HEK293 (cell line): ENCODE results near the gene KIT.

Source experiments
- CTCF ChIA-PET: fragments of 350-600 bp; formaldehyde crosslinking; extraction: SDS; loops from one replicate; lab custom pipeline; 2021; ENCODE audit warnings: antibody characterized with exemption; lab: Yijun Ruan, JAX
- POLR2A ChIA-PET: fragments of 300-600 bp; formaldehyde crosslinking; extraction: SDS; loops from one replicate; lab custom pipeline; 2020; ENCODE audit warnings: antibody characterized with exemption, inconsistent platforms; lab: Yijun Ruan, JAX
- H3K27ac ChIP-seq: fragments of 200-500 bp; sonication (Bioruptor generic); 2 replicates; pipeline ENCODE4 v1.5.1; 2014; ENCODE audit warnings: low read depth, low read length, control low read depth, inconsistent platforms; ENCODE audit errors: extremely low read depth
- H3K36me3 ChIP-seq, 2 experiments: fragments of 200-500 bp in 1 of 2; sonication (Bioruptor generic) in 1 of 2; 1 replicate in 1 of 2; 2 replicates in 1 of 2; pipeline ENCODE4 v1.5.1; 2014 to 2017; ENCODE audit warnings: inconsistent platforms in 2 of 2, low read length in 2 of 2; ENCODE audit not compliant: control insufficient read depth in 2 of 2, insufficient read depth in 1 of 2
- H3K4me1 ChIP-seq: fragments of 200-500 bp; sonication (Bioruptor generic); 2 replicates; pipeline ENCODE4 v1.5.1; 2014; ENCODE audit warnings: mild to moderate bottlenecking, low read length, inconsistent platforms; ENCODE audit not compliant: control insufficient read depth, insufficient read depth
- H3K4me3 ChIP-seq: 2 replicates; pipeline ENCODE4 v1.5.1; 2011; ENCODE audit warnings: low read depth, mild to moderate bottlenecking, control low read depth, low read length, moderate library complexity
- H3K9me3 ChIP-seq: fragments of 200-500 bp; sonication (Bioruptor generic); 2 replicates; pipeline ENCODE4 v1.5.1; 2014; ENCODE audit warnings: low read depth, low read length, inconsistent platforms; ENCODE audit not compliant: control insufficient read depth, insufficient read depth
- EGR2 ChIP-seq: fragments of 450-650 bp; formaldehyde crosslinking; IDR thresholded peaks from 2 replicates; pipeline ENCODE4 v1.5.1; 2016; ENCODE audit warnings: low read depth, missing biosample characterization, missing genetic modification characterization
- ELK4 ChIP-seq: IDR thresholded peaks from 2 replicates; pipeline ENCODE4 v1.6.1; 2011; ENCODE audit warnings: mild to moderate bottlenecking, low read depth, low read length, borderline replicate concordance
- KLF10 ChIP-seq: fragments of 450-650 bp; IDR thresholded peaks from 2 replicates; pipeline ENCODE4 v1.5.1; 2018; ENCODE audit warnings: missing biosample characterization, mild to moderate bottlenecking, missing genetic modification characterization
- PRDM2 ChIP-seq: fragments of 450-650 bp; formaldehyde crosslinking; IDR thresholded peaks from 2 replicates; pipeline ENCODE4 v1.5.1; 2016; ENCODE audit warnings: missing biosample characterization, missing genetic modification characterization, borderline replicate concordance
- RBAK ChIP-seq: fragments of 450-650 bp; formaldehyde crosslinking; IDR thresholded peaks from 2 replicates; pipeline ENCODE4 v1.5.1; 2016; ENCODE audit warnings: missing biosample characterization, missing genetic modification characterization
- REST ChIP-seq: fragments of 450-650 bp; formaldehyde crosslinking; IDR thresholded peaks from 2 replicates; pipeline ENCODE4 v1.5.1; 2016; ENCODE audit warnings: missing biosample characterization, missing genetic modification characterization
- ZBTB1 ChIP-seq: fragments of 450-650 bp; formaldehyde crosslinking; IDR thresholded peaks from 2 replicates; pipeline ENCODE4 v1.5.1; 2016; ENCODE audit warnings: missing biosample characterization, missing genetic modification characterization
- ZBTB11 ChIP-seq: fragments of 450-650 bp; formaldehyde crosslinking; conservative IDR thresholded peaks from 2 replicates; pipeline ENCODE4 v1.5.1; 2016; ENCODE audit warnings: low read depth, missing biosample characterization, missing genetic modification characterization
- ZFHX2 ChIP-seq: fragments of 450-650 bp; formaldehyde crosslinking; conservative IDR thresholded peaks from 2 replicates; pipeline ENCODE4 v1.5.1; 2016; ENCODE audit warnings: missing biosample characterization, missing genetic modification characterization
- ZNF114 ChIP-seq: fragments of 450-650 bp; formaldehyde crosslinking; IDR thresholded peaks from 2 replicates; pipeline ENCODE4 v1.5.0; 2017; ENCODE audit warnings: missing biosample characterization, missing genetic modification characterization
- ZNF157 ChIP-seq: fragments of 450-650 bp; formaldehyde crosslinking; IDR thresholded peaks from 2 replicates; pipeline ENCODE4 v1.5.1; 2016; ENCODE audit warnings: missing biosample characterization, missing genetic modification characterization
- ZNF202 ChIP-seq: fragments of 450-650 bp; formaldehyde crosslinking; IDR thresholded peaks from 2 replicates; pipeline ENCODE4 v1.5.1; 2016; ENCODE audit warnings: missing biosample characterization, missing genetic modification characterization, borderline replicate concordance
- ZNF266 ChIP-seq: fragments of 450-650 bp; formaldehyde crosslinking; IDR thresholded peaks from 2 replicates; pipeline ENCODE4 v1.5.1; 2016; ENCODE audit warnings: missing biosample characterization, missing genetic modification characterization, low read depth
- ZNF394 ChIP-seq: fragments of 450-650 bp; formaldehyde crosslinking; IDR thresholded peaks from 2 replicates; pipeline ENCODE4 v1.5.1; 2016; ENCODE audit warnings: missing biosample characterization, missing genetic modification characterization, mild to moderate bottlenecking, moderate library complexity, borderline replicate concordance
- ZNF416 ChIP-seq: fragments of 450-650 bp; formaldehyde crosslinking; IDR thresholded peaks from 2 replicates; pipeline ENCODE4 v1.5.1; 2016; ENCODE audit warnings: missing biosample characterization, missing genetic modification characterization
- ZNF513 ChIP-seq: fragments of 450-650 bp; IDR thresholded peaks from 2 replicates; pipeline ENCODE4 v1.5.1; 2018; ENCODE audit warnings: missing biosample characterization, missing genetic modification characterization
- ZNF555 ChIP-seq: fragments of 450-650 bp; formaldehyde crosslinking; conservative IDR thresholded peaks from 2 replicates; pipeline ENCODE4 v1.5.1; 2017; ENCODE audit warnings: missing biosample characterization, mild to moderate bottlenecking, missing genetic modification characterization, inconsistent platforms
- ZNF561 ChIP-seq: fragments of 450-650 bp; IDR thresholded peaks from 2 replicates; pipeline ENCODE4 v1.5.1; 2018; ENCODE audit warnings: missing biosample characterization, missing genetic modification characterization, borderline replicate concordance
- ZNF654 ChIP-seq: fragments of 450-650 bp; formaldehyde crosslinking; IDR thresholded peaks from 2 replicates; pipeline ENCODE4 v1.5.1; 2016; ENCODE audit warnings: low read depth, missing biosample characterization, missing genetic modification characterization
- ZSCAN23 ChIP-seq: fragments of 450-650 bp; formaldehyde crosslinking; IDR thresholded peaks from 2 replicates; pipeline ENCODE4 v1.5.1; 2016; ENCODE audit warnings: missing biosample characterization, missing genetic modification characterization

The KIT gene

GRCh38 chr4:54685810-54686209 is 28.1 kb downstream of the KIT start:
- CTCF ChIA-PET, result interaction anchor here (1.0 to 1.6 kb wide), 2 partner anchors 10 to 363 kb away, joined by 3 read pairs; no protein-coding TSS in a partner anchor
- no peak for TF ChIP-seq ZSCAN23 (tag by site-specific recombination)
- TF ChIP-seq ZBTB1 (tag by site-specific recombination), result no peak
- TF ChIP-seq RBAK (tag by site-specific recombination), result no peak
- TF ChIP-seq ZBTB11 (tag by site-specific recombination), result no peak
- TF ChIP-seq ZNF157 (tag by site-specific recombination), result no peak
- TF ChIP-seq ZNF266 (tag by site-specific recombination), result no peak
- no peak for TF ChIP-seq ZNF654 (tag by site-specific recombination)
- TF ChIP-seq REST (tag by site-specific recombination), result no peak
- TF ChIP-seq ZNF114 (tag by site-specific recombination), result no peak
- no peak for TF ChIP-seq PRDM2 (tag by site-specific recombination)
- no peak for TF ChIP-seq ZNF416 (tag by site-specific recombination)
- no peak for TF ChIP-seq KLF10 (tag by site-specific recombination)
- no peak for TF ChIP-seq ZNF202
- no peak for TF ChIP-seq EGR2 (tag by site-specific recombination)
- no peak for TF ChIP-seq ZNF513 (tag by site-specific recombination)
- no peak for TF ChIP-seq ZNF555 (tag by site-specific recombination)
- TF ChIP-seq ZFHX2 (tag by site-specific recombination), result no peak
- TF ChIP-seq ZNF394 (tag by site-specific recombination), result no peak
- TF ChIP-seq ZNF561 (tag by site-specific recombination), result no peak
- no peak for TF ChIP-seq ELK4
- TF ChIP-seq, all 188 proteins: peak for 0
- no peak overlapping the region for H3K4me3 ChIP-seq
- H3K36me3 ChIP-seq, result no peaks in the 10 kb centered on the region
- no peaks in the 10 kb centered on the region for H3K9me3 ChIP-seq
- POLR2A ChIA-PET, result interaction anchor here (0.6 kb wide), 1 partner anchor 29 kb away, joined by 3 read pairs; no protein-coding TSS in a partner anchor
- no peak overlapping the region for H3K27ac ChIP-seq
- H3K4me1 ChIP-seq, result no peaks in the 10 kb centered on the region
